C1 segment of cervical spinal cord (tissue), 14 donors: ENCODE results near the gene SLC5A2.
"Not testable (repeated sequence)": the region's sequence is repeated elsewhere in the genome, so short reads cannot be mapped to it uniquely, and the experiment has no call there.

Experiments used
- DNase-seq, 14 donors: peaks; one replicate each; lab custom pipeline; 2025; lab: John Stamatoyannopoulos, UW

SLC5A2 gene

GRCh38 chr16:31474773-31475738 lies 7.9 kb upstream of the SLC5A2 start:
- no peak for DNase-seq

GRCh38 chr16:31475946-31476302 lies 7.0 kb upstream of the SLC5A2 start:
- no peak for DNase-seq

DNA sequence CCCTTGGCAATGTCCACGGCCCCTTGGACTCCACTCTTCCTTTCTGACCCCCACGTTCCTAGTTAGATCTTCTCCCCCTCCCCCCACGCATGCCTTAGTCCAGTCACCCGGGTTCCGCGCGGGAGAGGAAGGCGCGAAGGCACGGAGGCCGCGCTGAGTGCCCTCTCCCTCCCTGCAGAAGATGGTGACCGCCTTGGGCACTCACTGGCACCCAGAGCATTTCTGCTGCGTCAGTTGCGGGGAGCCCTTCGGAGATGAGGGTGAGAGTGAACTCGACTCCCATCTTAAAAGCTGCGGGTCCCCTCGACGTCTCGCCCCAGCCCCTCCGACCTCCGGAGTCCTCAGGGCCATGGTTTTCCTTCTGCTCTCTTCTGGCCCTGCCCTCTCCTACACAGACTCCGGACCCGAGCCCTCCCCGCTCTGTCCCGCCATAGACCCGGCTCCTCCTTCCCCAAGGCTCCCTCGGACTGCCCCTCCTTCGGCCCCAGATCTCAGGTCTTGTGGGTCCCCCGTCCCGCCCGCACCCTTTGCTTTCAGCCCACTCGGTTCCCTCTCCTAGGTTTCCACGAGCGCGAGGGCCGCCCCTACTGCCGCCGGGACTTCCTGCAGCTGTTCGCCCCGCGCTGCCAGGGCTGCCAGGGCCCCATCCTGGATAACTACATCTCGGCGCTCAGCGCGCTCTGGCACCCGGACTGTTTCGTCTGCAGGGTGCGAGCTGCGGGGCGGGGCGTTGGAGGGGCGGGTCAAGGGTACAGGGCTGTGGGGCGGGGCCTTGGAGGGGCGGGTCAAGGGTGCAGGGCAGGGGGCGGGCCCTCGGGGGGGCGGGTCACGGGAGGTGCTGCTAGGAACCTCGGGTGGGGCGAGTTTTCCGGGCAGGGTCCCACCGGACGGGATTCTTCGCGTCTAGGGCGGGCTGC lies 6.4 kb upstream of the SLC5A2 start:
- DNase-seq: peak in 8 of 14 donors; percentile 13 to 60 (median 24)

DNA sequence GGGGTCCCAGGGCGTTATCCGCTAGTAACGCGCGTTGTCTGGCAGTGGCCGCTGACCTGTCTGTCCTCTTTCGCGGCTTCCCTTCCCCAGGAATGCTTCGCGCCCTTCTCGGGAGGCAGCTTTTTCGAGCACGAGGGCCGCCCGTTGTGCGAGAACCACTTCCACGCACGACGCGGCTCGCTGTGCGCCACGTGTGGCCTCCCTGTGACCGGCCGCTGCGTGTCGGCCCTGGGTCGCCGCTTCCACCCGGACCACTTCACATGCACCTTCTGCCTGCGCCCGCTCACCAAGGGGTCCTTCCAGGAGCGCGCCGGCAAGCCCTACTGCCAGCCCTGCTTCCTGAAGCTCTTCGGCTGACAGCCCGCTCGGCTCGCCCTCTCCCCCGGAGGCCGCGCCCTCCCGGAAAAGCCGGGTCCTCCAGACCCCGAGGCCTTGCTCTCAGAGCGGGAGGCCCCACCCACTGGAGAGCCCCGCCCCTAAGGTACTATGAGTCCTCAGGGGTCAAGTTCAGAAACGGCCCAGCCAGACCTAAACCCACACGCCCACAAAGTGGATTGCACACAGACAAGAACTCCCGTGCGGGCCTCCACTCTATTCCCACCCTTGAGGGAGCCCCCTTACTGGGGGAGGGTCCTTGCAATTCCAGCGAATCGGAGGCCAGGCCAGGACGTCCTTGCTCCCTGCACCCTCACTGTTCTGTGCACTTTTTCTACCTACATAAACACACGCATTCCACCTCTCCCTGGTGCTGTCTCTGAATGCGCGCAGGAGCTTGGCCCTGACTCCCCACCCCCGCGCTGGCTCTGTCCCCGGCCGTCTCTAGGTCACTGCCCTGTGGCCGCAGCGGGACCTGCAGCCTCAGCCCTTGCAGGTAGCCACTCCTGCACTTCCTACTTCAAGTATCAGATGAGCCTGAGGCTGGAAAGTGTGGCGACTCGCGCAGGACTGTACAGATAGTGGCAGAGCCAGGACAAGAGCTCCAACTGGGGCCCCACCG lies 5.4 kb upstream of the SLC5A2 start:
- peak in 1 of 14 donors; percentile 17 for DNase-seq

DNA sequence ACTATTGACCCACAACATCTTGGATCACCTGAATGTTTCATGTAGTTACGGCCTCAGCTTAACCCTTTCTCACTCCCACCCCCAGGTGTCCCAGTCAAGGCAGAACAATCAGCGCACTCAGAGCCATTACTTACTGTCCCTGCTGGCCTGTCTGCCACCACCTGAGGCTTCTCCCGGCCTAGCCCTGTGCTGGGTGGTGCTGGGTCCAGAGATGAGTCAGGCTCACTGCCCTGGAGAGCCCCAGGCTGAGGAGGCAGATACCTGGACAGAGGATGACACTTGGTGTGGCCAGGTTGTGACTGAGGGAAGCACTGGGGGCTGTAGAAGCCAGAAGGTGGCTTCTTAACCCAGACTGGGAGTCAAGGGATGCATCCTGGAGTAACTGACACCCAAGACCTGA lies 4.0 kb upstream of the SLC5A2 start:
- no peak for DNase-seq

- DNase-seq: no peak
Observed at GRCh38 chr16:31479751-31480150, 3.2 kb upstream of the SLC5A2 start.

GRCh38 chr16:31480851-31481536 lies 1.9 kb upstream of the SLC5A2 start:
- DNase-seq: no peak

- DNase-seq: not testable (repeated sequence)
Observed at GRCh38 chr16:31484048-31484447, 1.1 kb downstream of the SLC5A2 start.

- no peak for DNase-seq
Observed at GRCh38 chr16:31484491-31485171, 1.7 kb downstream of the SLC5A2 start.

- no peak for DNase-seq
Observed at GRCh38 chr16:31485571-31485970, 2.6 kb downstream of the SLC5A2 start.

GRCh38 chr16:31486045-31486444 lies 3.1 kb downstream of the SLC5A2 start:
- DNase-seq: no peak

DNA sequence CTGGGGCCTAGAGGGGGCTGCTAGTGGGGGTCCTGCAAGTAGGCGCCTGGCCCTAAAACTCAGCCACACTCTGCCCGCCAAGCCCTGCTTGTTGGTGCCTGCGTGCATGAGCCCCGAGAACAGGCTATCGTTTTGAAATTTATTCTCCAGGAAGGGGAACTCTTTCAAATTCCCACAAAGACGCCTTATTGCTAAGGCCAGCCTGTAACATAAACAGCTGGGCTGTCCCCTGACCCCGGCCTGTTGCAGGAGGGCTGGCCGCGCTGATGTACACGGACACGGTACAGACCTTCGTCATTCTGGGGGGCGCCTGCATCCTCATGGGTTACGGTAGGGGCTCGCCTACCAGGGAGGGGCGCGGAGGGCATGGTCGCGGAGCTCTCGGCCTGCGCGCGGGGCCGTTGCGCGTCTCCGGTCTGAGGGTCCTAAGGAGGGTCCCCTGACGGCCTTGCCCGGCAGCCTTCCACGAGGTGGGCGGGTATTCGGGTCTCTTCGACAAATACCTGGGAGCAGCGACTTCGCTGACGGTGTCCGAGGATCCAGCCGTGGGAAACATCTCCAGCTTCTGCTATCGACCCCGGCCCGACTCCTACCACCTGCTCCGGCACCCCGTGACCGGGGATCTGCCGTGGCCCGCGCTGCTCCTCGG lies 4.3 kb downstream of the SLC5A2 start:
- no peak for DNase-seq

DNA sequence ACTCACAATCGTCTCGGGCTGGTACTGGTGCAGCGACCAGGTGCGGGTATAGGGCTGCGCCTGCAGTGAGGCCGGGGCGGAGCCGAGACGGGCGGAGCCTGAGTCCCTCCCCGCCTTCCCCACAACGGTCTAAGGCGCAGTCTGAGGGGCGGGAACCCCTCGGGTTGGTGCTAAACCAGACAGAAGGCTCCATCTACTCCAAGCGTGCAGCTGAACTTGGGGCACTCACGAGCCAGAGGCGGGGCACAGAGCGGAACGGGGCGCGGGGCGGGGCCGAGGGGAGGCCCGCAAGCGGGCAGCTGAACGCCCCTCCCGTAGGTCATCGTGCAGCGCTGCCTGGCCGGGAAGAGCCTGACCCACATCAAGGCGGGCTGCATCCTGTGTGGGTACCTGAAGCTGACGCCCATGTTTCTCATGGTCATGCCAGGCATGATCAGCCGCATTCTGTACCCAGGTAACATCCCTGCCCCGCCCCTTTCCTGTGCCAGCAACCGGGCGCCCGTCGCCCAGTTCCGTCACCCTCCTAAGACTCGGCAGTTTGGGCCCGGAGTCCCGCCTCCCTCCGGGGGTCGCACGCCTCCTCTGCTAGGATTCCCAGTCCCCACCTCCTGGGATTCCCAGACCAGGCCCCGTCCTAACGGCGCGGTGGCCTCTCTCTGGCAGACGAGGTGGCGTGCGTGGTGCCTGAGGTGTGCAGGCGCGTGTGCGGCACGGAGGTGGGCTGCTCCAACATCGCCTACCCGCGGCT lies 5.0 kb downstream of the SLC5A2 start:
- DNase-seq: peak in 2 of 14 donors; percentile 13 to 55

DNA sequence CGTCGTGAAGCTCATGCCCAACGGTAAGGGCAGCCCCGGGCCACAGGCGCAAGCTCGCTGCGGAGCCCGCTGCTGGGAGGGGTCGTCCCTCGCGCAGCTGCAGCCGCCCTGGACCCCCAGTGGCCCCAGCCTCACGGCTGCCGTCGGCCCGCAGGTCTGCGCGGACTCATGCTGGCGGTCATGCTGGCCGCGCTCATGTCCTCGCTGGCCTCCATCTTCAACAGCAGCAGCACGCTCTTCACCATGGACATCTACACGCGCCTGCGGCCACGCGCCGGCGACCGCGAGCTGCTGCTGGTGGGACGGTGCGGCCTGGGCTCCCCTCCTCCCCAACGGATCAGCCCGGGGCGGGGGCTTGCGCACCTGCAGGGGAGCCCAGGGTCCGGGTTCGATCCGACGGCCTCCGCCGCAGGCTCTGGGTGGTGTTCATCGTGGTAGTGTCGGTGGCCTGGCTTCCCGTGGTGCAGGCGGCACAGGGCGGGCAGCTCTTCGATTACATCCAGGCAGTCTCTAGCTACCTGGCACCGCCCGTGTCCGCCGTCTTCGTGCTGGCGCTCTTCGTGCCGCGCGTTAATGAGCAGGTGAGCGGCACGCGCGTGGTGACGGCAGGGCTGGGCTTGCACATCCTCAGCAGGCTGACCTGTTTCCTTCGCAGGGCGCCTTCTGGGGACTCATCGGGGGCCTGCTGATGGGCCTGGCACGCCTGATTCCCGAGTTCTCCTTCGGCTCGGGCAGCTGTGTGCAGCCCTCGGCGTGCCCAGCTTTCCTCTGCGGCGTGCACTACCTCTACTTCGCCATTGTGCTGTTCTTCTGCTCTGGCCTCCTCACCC lies 5.8 kb downstream of the SLC5A2 start:
- no peak for DNase-seq

GRCh38 chr16:31489298-31489564 lies 6.3 kb downstream of the SLC5A2 start:
- DNase-seq: no peak

GRCh38 chr16:31489616-31490584 lies 7.0 kb downstream of the SLC5A2 start:
- DNase-seq: no peak
